Amygdala (tissue), 56 donors: ENCODE data around the gene SPCS3.
"Not testable (repeated sequence)": the region's sequence is repeated elsewhere in the genome, so short reads cannot be mapped to it uniquely, and the experiment has no call there.

ENCODE experiments used
- DNase-seq, 56 donors: peaks; one replicate each; lab custom pipeline; 2025; lab: John Stamatoyannopoulos, UW

SPCS3 gene

DNA sequence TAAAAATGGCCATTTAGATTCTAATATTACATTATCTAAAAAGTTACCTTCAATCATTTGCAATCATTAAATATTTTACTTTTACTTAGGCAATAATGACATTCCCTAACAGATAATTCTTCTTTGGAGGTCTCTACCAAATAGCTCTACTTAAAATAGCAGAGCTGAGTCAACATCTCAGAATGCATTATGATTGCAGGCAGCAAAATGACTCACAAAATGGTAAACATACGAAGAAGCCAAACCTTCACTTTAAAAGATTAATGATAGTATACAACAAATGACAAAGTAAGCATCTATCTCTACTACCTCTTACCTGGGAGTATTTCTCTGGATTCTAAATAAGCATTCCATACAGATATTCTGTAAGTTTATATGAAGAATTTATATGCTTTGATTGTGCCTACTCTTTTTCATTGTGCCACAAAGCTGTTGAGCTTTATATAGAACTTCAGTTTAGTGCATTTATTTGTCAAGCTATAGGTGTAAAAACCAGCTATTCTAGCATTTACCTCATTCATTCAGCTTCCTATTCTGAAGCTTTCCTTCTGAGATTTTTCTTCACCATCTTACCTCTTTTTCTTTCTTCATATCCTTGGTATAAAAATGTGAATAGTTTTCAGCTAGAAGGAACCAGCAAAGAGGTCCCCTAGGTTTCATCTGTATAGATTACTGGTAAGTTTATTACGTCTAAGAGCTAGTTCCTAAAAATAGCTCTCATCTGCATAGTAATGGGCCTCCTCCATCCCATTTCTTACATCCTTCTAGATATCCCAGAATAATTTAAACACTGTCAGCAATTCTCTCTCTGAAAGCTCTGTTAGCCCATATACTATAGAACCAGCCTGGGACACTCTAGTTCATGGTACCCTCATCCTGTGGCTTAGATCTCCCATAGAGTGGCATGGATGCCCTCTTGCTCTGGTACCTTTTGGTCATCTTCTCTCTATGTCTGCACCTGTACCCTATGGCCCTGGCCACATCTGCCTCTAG, 17.2 kb upstream of the SPCS3 start:
- DNase-seq, result no peak

DNA sequence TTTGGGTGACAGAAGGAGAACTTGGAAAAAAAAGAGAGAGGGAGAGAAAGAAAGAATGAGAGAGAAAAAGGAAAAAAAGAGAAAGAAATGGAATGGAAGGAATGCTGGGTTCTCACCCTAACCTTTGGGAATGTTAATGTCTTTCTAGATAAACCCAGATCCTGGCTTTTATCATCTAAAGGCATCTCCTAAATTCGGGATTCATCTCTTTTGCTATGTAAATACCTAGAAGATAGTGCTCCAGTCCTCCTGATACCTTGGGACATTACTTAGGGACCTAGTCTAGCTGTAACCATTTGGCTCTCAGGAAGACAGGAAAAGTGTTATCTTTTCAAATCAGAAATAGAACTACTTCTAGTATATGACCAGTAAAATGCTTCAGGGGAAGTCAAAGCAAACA, 15.8 kb upstream of the SPCS3 start:
- DNase-seq, result no peak

DNA sequence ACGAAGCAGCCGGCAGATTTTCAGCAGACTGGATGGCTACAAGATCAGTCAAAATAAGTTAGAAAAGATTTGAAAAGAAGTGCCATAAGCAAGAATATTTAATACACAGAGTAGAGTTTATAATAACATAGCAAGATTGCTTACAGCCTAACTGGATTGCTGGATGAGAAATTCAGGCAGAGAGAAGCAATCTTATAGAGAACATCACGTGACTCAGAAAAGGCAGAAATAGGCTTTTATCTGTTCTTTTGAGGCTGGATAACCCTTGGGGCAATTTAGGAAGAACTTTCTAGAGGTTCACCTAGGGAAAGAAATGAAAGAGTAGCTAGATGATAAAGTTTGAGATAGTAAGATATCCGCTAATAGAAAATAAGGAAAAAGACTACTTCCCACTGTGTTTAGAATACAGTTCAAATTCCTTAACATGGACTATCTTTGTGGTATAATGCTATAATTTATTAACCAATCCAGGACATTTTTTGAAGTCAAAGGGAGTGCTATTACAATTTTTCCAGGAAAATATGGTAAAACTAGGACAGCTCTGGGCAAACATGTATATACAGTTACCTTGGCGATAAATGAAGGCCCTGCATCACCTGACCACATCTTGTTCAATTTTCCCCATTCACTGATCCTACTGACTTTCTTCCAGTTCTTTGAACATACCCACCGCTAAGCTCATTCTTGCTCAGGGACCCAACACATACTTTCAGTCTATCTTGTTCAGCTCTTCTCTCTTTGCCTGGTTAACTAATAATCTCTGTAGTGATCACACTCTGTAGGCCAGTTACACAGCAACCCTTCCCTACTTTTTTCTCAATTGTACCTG, 12.7 kb upstream of the SPCS3 start:
- DNase-seq, result no peak

DNA sequence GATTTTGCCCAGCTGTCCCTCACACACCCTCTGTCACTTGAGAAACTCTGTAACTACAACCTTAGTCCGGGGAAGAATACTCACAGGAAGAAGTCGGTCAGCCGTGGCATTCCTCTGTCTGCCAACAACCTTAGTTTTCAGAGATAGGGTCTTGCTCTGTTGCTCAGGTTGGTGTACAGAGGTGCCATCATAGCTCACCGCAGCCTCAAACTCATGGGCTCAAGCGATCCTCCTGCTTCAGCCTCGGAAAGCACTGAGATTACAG, 12.2 kb upstream of the SPCS3 start:
- DNase-seq, result no peak

DNA sequence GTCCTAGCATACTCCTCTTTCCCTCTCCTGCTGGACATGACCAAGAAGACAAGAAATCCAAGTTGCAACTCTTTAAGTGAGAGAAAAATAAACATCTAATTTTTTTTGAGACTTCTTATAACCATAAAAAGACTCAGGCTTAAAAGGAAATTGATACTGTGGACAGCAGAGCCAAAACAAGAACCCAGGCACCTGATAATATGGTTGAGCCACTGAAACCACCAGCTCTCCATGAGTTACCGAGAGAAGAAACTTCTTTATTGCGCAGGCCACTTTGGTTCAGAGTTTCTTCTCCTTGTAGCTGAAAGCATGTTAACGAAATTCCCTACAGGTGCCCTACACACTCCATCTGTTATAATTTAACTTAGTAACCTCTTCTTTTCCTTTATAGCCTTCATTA, 11.3 kb upstream of the SPCS3 start:
- DNase-seq, result no peak

DNA sequence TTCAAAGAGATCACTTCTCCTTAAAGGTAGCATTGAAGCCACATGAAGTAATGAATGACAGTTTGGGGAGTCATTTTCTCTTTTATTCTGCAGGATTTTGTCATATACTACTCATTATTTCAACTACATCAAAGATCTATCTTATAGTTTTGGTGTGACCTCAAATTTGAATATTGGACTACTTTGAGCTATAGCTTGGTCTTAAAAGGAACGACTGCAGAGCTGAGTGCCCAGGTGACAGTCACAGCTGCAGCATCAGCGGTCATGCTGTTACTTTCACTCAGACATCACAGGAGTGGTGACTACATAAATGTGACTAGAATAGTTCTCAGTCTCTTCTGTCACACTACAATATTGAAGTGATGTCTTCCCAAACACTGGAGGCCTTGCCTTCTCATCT, 10.7 kb upstream of the SPCS3 start:
- no peak for DNase-seq

DNA sequence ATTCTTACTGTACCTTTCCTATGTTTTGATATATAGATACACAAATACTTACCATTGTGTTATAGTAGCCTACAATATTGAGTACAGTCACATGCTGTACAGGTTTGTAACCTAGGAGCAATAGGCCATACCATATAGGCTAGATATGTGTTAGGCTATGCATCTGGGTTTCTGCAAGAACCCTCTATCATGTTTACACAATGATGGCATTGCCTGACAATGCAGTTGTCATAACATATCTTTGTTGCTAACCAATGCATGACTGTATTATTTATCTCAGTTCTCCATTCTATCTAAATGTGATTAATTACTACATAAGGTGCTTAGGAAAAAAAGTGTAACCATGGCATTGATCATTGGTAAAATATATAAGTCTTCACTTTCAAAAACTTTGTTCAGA, 10.0 kb upstream of the SPCS3 start:
- DNase-seq, result no peak

DNA sequence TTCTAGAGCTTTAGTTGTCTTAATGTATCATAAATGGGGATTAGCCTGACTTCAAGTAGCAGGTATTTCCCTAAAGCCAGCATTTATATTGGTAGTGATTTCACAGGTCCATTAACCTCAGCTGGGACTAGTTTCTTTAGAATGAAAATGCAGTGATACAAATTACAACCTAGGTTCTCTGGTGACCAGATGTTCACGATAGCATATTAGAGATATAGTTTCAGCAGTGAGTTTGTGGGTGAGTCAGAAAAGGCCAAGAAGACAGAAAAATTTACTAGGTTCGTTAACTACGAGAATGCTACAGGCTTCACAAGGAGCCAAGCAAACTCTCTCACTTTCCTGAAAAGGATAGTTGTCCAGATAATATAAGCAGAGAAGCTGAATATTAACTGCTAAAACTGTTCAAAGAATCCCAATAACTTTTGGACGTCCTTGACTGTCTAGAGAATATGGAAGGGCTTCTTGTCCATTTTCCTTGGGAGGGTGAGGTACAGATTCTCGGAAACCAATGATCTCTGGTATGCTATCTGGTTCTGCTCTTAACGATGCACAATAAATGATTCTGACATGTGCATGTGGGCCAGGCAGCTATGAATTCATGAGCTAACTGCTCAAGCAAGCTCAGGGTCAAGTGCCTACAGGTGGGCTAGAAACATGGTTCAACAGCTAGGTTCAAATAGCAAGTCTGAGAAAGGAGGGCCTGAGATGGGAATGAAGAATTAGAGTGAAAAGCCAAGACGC, 6.0 kb upstream of the SPCS3 start:
- DNase-seq, result no peak

DNA sequence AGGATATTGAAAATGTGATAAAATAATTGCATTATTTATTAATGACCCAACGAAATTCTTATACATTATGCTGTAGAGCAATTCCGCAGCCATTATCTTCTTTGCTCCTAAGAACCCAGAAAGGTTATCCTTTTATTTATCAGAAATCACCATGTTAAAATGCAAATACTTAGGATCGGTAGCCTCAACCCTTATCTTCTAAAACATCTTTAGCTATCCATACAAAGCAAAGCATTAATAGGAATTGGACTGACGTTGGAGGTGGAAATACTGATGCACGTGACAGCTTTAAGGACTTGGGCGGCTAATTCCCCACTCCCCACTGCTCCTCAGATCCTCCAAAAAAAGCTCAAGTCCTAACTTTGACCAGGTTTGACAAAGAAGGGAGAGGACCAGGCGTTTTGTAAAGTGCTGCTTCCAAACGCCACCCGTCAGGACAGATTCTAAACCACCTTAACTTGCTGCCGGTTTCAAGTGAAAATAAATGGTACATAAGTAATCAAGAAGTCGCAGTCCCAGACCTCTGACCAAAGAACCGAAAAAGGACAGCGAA, 539 bp upstream of the SPCS3 start:
- no peak for DNase-seq

DNA sequence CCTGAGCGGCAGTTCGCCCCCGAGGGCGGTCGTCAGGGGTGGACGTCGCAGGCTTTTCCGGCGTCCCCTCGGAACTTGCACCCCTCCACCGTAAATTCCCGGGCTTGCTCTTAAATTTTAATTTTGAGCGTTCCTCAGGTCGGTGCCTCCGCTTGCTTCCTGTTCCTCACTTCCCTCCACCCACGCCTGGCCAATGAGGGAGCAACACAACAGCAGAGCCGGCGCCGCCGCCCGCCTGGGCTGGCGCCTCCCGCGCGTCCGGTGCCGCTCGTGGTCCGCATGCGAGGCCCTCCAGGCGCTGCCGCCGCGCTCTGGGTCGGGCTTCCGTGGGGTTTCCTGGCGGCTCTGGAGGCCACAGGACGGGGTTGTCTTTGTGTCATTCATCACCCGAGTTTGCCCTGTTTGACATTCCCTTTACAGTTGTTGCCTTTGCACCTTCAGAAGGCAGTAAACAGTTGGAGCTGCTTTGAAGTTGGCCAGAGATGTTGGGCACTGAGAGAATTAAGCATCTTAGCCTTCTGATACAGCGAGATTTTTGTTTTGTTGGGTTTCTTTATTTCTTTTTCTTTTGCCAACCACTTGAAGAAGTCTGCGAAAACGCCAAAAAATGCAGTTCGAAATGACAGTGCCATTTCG, 692 bp downstream of the SPCS3 start:
- peak; percentile 11 to 84 (median 65) for DNase-seq

DNA sequence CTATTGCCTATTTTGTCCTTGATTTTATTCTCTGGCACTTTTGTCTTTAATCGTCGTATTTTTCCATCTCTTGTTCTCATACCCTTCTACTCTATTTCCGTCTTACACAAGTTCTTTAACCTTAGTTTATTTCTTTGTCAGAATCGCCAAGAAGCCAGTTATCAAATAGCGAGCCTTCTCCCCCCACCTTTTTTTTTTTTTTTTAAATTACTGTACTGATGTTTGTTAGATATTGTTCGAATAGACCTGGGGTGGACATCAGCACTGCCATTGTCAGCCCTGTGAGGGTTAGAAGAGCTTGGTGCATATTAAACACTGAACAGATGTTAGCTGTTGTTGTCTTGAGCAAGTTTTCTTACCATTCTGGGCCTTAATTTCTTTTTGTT, 1.2 kb downstream of the SPCS3 start:
- DNase-seq, result no peak

DNA sequence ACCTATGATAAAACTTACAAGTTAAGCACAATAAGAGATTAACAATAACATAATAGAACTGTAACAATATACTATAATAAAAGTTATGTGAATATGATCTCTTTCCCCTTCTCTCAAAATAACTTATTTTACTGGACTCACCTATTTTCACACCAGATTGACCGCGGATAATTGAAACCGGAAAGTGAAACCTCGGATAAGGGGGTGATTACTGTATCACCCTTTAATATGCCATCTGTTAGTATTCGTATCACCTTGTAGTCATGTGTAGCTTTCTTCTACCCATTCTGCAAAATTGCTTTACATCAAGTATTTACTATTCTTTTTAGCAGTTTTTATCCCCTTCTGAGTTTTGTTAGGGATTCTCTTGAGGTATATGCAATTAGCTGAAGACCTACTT, 1.8 kb downstream of the SPCS3 start:
- DNase-seq, result no peak

DNA sequence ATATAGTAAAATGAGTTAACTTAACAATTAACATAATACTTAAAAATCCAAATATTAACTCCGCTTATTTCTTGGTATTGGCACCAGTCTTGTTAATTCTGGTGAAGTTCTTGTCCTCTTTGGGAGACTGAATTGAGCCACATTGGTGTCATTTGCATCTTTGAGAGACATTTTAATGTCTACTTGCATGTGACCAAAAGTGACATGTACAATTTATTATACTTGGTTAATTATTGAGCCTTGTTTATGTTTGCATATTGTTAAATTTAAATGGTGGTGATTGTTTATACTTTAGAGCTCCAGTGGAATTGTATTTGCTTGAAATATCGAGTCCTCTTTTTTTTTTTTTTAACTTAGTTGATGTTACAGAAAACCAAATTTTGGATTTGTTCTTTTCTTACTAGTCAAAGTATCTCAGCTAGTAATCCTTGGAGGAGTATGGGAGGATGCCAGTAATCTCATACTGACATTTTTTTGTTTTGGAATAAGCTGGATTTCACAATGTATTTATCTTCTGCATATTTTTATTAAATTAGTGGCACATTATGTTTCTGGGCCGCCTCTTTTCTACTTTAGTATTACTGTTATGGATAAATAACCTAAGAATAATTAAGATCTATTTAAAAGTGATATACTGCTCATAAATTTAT, 3.9 kb downstream of the SPCS3 start:
- no peak for DNase-seq

DNA sequence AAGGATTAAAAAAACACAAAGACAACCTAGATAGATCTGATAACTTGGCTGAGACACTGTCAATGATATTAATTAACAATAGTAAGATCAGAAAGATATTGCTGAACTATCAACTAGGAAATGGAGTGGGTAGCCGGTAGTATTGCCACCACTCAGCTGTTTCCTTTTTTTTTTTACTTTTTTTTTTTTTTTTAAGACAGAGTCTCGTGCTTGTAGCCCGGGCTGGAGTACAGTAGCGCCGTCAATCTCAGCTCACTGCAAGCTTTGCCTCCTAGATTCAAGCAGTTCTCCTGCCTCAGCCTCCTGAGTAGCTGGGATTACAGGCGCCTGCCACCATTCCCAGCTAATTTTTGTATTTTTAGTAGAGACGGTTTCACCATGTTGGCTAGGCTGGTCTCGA, 5.1 kb downstream of the SPCS3 start:
- not testable (repeated sequence) for DNase-seq

DNA sequence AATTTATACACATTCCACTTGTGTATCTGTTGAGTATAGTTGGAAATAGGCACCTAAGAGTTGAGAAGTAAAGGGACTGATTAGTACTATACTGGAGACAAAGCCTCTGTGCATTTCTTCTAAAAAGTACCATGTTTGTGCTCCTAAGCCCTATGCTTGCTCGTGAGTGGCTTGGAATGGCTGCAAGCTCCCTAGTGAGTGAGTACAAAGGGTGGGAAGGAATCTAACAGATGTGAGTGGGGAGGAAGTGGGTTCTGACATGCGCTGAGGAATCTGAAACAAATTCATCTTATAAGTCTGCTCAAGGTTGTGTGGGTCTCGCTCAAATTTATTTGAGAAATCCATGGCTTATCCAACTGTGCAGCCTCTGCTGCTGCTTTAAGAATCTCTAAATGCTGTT, 13.3 kb downstream of the SPCS3 start:
- peak in 1 of 56 donors; percentile 4 for DNase-seq

DNA sequence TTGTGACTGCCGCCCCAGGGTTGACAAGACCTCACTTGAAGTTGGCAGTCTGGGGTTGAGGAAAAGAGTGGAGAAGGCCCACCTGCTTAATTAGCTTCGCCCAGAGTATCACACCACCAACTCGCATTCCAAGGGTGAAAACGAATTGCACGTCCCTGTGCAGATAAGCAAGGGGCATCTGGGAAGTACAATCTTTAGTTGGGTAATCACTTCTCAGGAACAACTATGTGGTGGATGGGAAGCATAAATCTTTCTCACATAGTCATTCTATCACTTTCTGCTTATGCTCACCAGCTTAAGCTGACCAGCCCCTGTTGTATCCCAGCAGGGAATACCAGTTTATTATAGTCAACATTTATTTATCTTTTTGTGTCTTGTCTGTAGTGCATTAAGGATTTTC, 14.3 kb downstream of the SPCS3 start:
- DNase-seq, result no peak

DNA sequence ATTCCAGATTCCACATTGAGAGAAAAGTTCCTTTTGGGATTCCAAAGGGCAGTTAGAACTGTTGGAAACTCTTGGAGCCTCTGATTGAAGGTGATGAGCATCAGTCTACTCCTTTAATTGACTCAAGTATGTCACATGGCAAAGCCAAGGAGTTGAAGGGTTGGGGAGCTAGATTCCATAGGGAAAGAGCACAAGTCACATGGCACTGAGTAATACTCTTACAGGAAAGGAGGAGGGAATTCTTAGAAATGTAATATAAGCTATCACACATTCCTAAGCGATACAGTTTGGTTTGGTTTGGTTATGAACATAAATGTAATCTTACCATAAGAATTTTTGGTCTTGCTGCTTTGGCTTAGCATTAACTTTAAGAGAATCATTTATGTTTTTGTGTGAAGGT, 15.7 kb downstream of the SPCS3 start:
- no peak for DNase-seq

DNA sequence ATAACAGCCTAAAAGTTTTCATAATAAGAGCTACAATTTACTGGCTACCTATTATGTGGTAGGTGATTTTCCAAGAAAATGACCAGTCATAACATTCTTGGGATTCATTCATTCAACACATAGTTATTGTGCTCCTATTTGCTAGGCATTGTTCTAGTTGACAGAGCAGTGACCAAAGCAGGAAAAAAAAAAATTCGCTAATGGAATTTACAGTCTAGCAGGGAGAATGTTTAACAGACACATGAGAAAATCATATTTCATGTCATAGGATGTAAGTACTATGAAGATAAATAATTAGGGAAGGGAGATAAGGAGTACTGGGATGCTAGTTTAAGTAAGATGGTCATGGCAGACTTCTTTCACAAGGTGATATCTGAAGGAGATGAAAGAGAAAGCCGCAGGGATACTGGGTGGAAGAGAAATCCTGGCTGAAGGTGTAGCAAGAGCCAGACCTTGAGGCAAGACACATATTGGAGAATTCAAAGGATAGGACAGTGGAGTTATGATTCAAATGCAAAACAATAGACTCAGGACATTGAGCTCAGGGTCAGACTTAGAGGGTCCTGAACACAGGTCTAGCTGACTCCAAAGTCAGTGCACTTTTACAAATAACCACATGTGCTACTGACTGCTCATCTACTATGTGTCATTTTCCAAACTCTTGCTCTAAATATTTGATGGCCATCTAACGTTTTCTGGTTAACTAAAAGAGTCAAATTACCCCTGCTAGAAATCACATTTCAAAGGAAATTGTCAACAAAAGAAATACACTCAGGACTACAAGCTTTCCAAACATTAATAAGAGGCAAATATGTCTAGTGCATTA, 20.4 kb downstream of the SPCS3 start:
- DNase-seq, result no peak
